HEK293 (cell line): ENCODE measurements around the gene ZKSCAN3.

ENCODE experiments used
- SCRT1 ChIP-seq: fragments of 450-650 bp; formaldehyde crosslinking; IDR thresholded peaks from 2 replicates; pipeline ENCODE4 v1.5.1; 2016; ENCODE audit warnings: missing biosample characterization, missing genetic modification characterization, borderline replicate concordance
- YY1 ChIP-seq: fragments of 450-650 bp; formaldehyde crosslinking; IDR thresholded peaks from 2 replicates; pipeline ENCODE4 v1.5.1; 2018; ENCODE audit warnings: missing biosample characterization, missing genetic modification characterization
- ZNF433 ChIP-seq: fragments of 450-650 bp; formaldehyde crosslinking; IDR thresholded peaks from 2 replicates; pipeline ENCODE4 v1.5.1; 2016; ENCODE audit warnings: missing biosample characterization, missing genetic modification characterization, low read depth
- TF ChIP-seq, protein P1 (sequence below): fragments of 450-650 bp; formaldehyde crosslinking; IDR thresholded peaks from 2 replicates; pipeline ENCODE4 v1.5.1; 2016; ENCODE audit warnings: missing biosample characterization, missing genetic modification characterization
- TF ChIP-seq, protein P2 (sequence below): fragments of 450-650 bp; formaldehyde crosslinking; IDR thresholded peaks from 2 replicates; pipeline ENCODE4 v1.5.1; 2016; ENCODE audit warnings: missing biosample characterization, missing genetic modification characterization
- TF ChIP-seq, protein P3 (sequence below): fragments of 450-650 bp; formaldehyde crosslinking; IDR thresholded peaks from 2 replicates; pipeline ENCODE4 v1.5.1; 2016; ENCODE audit warnings: missing biosample characterization, missing genetic modification characterization
- TF ChIP-seq, protein P4 (sequence below): fragments of 450-650 bp; IDR thresholded peaks from 2 replicates; pipeline ENCODE4 v1.5.1; 2018; ENCODE audit warnings: missing biosample characterization, mild to moderate bottlenecking, missing genetic modification characterization

DNA sequence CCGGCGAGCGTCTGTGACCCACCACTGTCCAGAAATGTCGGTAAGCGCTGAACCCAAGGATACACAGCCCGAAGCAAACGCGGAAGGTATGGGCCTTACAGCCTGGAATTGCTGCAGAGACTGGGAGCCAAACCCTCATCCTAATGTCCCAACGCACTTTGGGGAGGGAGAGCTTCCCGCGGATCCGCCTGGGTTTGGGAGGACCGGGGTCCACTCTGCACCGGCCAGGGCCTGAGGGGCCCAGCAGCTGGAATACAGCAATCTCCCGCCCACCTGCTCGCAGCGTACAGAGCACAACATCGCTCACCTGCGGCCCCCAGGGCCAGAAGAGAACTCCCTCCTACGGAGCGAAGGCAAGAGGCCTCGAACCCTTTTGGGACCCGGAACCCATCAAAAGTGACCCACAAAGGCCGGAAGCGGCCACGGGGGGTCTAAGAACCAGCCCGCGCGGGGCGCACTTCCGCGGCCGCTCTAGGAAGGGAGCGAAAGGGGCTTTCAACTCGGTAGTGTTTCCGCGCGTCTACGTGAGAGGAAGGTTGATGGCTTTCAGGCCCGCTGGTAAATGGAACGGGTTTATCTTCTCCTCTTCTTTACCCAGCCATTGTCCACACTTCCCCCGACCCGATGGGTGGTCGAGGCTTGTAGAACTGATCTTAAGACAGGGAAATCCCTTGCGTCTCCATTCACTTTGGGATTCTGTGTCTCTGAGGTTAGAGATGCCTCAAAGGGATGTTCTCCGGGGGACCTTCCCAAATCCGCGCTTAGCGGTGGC, 49.8 kb downstream of the ZKSCAN3 start, which contains the start of gene ZSCAN12:
- TF ChIP-seq, protein P1, sequence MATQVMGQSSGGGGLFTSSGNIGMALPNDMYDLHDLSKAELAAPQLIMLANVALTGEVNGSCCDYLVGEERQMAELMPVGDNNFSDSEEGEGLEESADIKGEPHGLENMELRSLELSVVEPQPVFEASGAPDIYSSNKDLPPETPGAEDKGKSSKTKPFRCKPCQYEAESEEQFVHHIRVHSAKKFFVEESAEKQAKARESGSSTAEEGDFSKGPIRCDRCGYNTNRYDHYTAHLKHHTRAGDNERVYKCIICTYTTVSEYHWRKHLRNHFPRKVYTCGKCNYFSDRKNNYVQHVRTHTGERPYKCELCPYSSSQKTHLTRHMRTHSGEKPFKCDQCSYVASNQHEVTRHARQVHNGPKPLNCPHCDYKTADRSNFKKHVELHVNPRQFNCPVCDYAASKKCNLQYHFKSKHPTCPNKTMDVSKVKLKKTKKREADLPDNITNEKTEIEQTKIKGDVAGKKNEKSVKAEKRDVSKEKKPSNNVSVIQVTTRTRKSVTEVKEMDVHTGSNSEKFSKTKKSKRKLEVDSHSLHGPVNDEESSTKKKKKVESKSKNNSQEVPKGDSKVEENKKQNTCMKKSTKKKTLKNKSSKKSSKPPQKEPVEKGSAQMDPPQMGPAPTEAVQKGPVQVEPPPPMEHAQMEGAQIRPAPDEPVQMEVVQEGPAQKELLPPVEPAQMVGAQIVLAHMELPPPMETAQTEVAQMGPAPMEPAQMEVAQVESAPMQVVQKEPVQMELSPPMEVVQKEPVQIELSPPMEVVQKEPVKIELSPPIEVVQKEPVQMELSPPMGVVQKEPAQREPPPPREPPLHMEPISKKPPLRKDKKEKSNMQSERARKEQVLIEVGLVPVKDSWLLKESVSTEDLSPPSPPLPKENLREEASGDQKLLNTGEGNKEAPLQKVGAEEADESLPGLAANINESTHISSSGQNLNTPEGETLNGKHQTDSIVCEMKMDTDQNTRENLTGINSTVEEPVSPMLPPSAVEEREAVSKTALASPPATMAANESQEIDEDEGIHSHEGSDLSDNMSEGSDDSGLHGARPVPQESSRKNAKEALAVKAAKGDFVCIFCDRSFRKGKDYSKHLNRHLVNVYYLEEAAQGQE (tag by site-specific recombination), result no peak; the same call in 1 of the 2 replicates
- TF ChIP-seq, protein P2, sequence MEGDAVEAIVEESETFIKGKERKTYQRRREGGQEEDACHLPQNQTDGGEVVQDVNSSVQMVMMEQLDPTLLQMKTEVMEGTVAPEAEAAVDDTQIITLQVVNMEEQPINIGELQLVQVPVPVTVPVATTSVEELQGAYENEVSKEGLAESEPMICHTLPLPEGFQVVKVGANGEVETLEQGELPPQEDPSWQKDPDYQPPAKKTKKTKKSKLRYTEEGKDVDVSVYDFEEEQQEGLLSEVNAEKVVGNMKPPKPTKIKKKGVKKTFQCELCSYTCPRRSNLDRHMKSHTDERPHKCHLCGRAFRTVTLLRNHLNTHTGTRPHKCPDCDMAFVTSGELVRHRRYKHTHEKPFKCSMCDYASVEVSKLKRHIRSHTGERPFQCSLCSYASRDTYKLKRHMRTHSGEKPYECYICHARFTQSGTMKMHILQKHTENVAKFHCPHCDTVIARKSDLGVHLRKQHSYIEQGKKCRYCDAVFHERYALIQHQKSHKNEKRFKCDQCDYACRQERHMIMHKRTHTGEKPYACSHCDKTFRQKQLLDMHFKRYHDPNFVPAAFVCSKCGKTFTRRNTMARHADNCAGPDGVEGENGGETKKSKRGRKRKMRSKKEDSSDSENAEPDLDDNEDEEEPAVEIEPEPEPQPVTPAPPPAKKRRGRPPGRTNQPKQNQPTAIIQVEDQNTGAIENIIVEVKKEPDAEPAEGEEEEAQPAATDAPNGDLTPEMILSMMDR, result peak; percentile 94; the same call in 1 of the 2 replicates
- TF ChIP-seq YY1 (tag by site-specific recombination) (peak; percentile 82; the same call in 1 of the 2 replicates), SCRT1 (tag by site-specific recombination) (no peak), ZNF433 (tag by site-specific recombination) (no peak)
- TF ChIP-seq, protein P3, sequence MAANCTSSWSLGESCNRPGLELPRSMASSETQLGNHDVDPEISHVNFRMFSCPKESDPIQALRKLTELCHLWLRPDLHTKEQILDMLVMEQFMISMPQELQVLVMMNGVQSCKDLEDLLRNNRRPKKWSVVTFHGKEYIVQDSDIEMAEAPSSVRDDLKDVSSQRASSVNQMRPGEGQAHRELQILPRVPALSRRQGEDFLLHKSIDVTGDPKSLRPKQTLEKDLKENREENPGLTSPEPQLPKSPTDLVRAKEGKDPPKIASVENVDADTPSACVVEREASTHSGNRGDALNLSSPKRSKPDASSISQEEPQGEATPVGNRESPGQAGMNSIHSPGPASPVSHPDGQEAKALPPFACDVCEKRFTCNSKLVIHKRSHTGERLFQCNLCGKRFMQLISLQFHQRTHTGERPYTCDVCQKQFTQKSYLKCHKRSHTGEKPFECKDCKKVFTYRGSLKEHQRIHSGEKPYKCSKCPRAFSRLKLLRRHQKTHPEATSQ (tag by site-specific recombination), result peak; percentile 90
- TF ChIP-seq, protein P4, sequence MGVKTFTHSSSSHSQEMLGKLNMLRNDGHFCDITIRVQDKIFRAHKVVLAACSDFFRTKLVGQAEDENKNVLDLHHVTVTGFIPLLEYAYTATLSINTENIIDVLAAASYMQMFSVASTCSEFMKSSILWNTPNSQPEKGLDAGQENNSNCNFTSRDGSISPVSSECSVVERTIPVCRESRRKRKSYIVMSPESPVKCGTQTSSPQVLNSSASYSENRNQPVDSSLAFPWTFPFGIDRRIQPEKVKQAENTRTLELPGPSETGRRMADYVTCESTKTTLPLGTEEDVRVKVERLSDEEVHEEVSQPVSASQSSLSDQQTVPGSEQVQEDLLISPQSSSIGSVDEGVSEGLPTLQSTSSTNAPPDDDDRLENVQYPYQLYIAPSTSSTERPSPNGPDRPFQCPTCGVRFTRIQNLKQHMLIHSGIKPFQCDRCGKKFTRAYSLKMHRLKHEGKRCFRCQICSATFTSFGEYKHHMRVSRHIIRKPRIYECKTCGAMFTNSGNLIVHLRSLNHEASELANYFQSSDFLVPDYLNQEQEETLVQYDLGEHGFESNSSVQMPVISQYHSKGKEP (tag by site-specific recombination), result peak; percentile 66; the same call in 1 of the 2 replicates
